HG02678 (cell line): ENCODE measurements around the gene GAS2.
A peak's percentile ranks its signal among the peaks of the same experiment; 100 is the strongest.
"Not testable (repeated sequence)": the region's sequence is repeated elsewhere in the genome, so short reads cannot be mapped to it uniquely, and the experiment has no call there.

Source experiments
- ATAC-seq: cut with Tn5 transposase; IDR thresholded peaks from one replicate; pipeline ENCODE4 v1.9.1; 2021; ENCODE audit warnings: mild to moderate bottlenecking, moderate library complexity; ENCODE audit not compliant: unreplicated experiment

Gene GAS2

DNA sequence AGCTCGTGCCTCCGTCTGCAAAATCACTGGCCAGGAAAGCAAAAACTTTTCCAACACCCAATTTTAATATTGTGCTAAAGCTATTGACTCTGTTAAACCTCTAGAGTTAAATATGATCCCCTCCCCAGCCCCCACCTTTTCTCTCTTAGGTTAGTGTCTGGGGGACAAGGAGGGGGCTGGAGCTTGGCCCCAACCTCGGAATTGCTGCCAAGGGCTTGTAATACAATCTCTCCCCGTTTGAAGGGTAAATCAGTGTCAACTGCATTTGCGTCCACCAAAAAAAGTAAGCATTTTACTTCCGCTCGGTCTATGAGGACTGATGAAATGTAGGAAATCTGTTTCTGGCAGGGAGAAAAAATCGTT is at the start of gene GAS2:
Gene GAS2 (plus strand): TSS at position 287 of the 363 bp plus-strand sequence. CDS start 8,259 bp downstream, outside the sequence.
- peak; percentile 17 for ATAC-seq

DNA sequence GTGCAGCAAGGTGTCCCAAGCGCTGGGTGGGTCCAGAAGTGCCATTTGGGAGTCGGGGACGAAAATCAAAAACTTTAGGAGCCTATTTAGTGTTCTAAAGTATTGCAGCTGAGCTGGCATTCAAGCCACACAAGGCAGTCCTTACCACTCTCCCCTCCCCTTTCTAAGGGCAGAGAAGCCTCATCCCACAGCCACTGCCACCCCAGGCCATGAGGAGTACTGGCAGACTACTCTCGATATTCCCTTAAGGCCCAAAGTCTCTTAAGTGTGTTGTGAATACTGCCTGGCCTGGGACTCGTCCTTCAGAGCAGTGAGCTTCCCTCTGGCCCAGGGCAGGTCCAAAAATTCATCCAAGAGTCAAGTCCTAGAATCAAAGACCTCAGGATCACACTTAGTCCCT is 48.5 kb upstream of the GAS2 start:
- no peak for ATAC-seq

DNA sequence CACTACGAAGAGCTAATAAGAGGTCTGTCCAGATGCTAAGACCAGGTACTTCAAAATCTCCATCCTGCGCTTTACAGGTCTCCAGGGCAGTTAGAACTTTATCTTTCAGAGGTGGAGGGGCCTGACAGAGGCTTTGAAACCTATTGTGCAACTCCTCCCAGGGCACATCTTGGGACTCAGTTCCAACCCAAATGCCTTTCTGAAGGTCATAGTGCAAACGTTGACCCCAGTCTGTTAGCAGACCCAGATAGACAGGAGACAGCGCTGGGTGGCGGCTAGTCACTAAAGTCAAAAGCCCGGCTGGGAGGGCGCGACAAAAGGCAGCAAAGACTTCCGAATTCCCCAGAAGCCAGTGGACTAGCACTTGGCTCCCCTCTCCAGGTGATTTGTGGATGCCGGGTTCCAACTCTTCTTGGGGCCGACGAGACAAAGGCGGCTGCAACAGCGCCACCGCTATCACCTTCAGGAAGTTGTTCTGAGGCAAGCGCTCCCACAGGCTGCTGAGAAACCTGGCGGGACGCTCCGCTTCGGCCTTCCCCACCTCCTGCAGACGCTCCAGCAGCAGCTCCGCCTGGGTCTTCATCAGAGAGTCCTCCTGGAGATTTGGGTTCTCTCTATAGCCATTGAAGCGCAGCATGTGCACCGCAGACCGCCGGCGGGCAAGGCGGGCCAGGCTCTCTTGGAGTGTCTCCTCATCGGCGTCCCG is 41.5 kb upstream of the GAS2 start:
- ATAC-seq, result peak; percentile 50

DNA sequence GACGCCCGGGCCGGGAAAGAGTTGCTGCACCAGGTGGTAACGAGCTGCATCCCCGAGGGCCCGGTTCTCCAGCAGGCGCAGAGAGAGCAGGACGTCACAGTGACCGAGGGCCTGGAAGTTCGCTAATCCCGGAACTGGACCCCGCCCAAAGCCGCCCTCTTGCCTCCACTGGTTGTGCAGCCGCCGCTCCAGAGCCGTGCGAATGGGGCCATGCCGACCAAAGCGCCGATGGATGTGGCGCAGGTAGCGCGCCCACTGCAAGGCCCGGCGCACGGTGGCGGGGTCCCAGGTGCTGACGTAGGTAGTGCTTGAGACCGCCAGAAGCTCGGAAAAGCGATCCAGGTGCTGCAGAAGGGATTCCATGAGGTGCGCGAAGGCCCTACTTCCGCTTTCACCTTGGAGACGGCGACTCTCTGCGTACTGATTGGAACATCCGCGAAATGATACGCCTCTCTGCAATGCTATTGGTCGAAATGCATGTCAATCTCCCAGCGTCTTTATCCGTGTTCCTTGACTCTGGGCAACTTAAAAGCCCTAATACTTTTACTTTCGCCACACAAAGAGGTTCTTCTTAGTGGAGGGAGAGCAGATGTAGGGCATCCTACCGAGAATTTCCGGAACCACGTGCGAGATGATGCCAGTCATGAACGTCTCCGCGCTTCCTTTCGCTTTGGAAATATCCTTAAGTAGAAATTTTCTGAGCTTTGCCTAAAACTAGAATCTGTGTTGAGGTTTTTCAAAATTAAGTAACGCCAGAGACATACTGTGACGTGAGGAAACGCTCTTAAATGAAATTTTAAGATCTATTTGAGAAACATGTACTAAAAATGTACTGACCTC is 40.7 kb upstream of the GAS2 start, which contains the start of gene FANCF:
Gene FANCF (minus strand): TSS at position 376 of the 840 bp plus-strand sequence. CDS start 13 bp downstream, at position 363.
- peak; percentile 95 for ATAC-seq

DNA sequence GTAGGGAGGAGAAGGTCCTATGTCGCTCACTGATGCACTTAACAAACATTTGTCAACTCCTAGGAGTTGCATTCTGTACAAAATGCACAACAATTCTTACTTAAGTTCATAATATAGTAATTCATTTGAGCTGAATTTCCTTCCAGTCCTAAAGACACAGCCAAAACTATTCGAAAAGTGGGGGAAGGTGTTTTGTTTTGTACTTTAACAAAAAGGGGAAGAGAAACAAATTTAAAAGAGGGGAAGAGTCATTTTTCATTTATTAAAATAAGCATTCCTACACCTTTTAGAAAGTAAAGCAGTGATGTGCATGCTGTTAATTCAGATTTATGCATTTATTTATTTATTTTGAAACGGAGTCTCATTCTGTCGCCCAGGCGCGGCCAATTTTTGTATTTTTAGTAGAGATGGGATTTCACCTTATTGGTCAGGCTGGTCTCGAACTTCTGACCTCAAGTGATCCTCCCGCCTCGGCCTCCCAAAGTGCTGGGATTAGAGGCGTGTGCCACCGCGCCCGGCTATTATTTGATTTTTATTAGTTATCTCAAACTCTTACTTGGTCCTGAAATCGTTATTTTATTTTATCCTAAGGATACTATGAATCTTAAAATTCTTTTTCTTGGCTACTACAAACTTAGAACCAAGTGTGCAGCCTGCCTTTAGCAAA is 39.7 kb upstream of the GAS2 start:
- no peak for ATAC-seq

DNA sequence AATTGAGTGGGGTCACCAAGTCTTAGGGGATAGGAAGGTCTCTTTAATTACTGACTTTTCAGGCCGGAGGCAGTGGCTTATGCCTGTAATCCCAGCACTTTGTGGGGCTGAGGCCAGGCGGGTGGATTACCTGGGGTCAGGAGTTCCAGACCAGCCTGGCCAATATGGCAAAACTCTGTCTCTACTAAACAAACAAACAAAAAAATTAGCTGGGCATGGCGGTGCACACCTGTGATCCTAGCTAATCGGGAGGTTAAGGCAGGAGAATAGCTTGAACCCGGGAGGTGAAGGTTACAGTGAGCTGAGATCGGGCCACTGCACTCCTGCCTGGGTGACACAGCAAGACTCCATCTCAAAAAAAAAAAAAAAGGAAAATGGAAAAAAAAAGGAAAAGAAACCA is 39.0 kb upstream of the GAS2 start:
- ATAC-seq, result no peak

DNA sequence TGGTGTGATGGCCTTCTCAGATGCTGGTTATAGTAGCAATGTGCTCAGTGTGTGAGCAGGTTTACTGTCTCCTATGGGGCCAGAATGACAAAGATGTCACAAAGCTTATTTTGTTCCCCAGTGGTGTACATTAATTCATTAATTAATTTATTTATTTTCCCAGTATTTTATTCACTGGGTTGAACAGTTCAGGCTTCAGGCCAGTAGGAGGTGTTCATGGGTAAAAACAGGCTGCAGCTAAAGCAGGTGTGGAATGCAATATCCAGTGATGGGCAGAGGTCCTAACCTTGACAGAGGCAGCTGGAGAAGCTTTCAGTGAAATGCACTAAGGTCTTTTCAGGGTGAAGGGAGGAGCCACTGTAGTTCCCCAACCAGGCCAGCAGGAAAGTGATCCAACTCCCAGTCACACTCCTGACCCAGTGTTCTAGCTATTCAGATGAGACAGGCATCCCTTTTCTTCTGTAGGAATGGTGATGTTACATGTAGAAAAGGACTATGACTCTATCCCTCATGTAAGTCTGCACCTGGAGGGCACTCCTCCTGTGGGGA is 33.0 kb upstream of the GAS2 start:
- no peak for ATAC-seq

DNA sequence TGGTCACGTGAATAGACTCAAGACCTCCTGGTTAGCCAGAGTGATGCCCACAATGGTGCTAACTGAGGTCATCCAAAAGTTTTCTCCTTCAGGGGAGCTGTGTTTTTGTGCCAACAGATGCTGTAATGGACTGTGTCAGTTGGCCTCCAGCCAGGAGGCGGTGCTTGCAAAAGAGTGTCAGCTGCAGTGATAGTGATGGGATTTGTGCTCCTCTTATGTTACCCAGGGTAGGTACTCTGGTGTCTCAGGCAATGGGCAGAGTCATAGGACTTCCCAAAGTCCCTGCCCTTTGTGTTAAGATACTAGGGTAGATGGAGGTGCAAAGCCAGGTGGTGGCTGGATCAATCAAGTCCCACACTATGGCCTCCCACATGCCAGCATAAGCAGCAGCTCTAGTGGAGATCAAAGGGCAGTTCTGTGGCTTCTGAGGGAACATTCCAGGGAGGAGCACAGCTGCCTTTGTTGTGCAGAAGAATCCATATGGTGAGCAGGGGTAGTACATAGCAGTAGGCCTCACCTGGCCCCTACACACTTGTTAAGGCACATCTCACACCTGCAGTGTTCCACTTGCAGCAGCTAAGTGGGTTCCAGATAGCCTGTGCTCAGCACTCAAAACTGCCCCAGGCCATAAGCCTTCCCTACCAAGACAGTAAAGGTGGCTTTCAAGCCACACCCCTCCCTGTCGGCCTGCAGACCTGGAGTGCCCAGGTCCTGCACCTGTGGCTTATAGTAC is 31.3 kb upstream of the GAS2 start:
- no peak for ATAC-seq

DNA sequence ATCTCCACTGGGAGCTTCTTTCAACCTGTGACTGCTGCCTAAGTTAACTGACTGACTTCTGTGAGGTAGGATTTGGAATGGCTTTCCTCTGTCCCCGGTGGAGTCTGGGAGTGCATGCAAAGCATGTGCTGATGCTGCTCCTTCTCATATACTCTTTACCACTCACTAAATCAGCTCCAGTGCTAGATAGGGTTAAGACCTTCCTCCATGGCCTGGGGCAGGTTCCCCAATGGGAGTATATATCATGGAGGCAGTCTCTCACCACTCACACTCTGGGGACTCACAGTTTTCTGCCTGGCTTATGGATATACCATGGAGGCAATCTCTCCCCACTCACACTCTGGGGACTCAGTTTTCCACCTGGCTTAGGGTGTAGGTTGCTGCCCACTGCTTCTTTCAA is 30.7 kb upstream of the GAS2 start:
- no peak for ATAC-seq

DNA sequence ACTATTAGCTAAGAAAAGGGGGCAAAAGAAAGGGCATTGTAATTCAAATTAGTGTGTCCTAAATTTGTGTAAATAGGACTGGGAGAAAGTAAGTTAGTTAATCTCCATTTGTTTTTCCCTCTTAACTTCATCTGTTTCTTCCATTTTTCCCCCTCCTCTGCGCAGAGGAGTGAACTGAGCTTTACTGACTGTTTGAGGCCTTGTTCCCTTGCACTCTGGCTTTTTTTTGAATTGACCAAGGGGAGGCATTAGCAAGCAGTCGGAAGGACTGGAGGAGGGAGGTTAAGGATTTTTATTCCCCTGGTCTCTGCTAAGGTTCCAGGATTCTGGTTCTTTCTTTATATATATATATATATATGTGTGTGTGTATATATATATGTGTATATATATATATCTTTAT is 25.5 kb upstream of the GAS2 start:
- no peak for ATAC-seq

DNA sequence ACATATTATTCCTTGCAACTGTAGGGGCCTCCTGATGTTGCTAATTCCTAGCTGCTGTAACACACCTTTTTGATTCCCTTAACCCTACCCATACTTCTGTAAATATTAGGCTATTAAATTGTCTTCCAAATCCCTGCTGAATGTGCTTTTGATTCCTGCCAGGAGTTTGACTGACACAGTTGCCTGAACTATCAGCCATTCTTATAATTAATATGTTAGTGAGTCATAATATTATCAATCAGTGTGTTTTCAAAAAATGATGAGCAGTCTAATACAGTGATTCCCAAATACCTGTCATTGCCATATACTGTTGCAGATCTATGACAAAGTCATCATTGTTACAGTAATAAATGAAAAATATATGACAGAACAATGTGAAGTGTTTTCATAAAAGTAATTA is 24.9 kb upstream of the GAS2 start:
- no peak for ATAC-seq

DNA sequence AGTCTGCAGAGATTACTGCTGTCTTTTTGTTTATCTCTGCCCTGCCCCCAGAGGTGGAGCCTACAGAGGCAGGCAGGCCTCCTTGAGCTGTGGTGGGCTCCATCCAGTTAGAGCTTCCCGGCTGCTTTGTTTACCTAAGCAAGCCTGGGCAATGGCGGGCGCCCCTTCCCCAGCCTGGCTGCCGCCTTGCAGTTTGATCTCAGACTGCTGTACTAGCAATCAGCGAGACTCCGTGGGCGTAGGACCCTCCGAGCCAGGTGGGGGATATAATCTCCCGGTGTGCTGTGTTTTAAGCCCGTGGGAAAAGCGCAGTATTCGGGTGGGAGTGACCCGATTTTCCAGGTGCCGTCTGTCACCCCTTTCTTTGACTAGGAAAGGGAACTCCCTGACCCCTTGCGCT is 14.1 kb upstream of the GAS2 start:
- ATAC-seq, result not testable (repeated sequence)

DNA sequence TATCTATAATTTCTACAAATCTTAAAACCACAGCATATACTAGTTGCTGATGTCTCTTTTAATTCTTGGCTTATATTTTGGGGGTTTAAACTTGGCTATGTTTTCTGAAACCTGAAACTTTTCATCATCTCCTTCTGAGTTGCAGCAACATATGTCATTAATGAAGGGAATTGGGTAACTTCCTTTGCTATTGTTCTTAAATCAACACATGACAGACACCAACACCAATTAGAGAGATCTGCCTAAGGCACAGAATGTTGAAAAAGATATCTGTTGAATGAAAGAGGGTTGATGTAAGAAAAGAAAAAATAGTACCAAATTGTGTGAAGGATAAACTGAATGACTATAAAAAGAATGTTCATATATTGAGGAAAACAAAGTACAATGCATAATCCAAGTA is 10.3 kb upstream of the GAS2 start:
- no peak for ATAC-seq

DNA sequence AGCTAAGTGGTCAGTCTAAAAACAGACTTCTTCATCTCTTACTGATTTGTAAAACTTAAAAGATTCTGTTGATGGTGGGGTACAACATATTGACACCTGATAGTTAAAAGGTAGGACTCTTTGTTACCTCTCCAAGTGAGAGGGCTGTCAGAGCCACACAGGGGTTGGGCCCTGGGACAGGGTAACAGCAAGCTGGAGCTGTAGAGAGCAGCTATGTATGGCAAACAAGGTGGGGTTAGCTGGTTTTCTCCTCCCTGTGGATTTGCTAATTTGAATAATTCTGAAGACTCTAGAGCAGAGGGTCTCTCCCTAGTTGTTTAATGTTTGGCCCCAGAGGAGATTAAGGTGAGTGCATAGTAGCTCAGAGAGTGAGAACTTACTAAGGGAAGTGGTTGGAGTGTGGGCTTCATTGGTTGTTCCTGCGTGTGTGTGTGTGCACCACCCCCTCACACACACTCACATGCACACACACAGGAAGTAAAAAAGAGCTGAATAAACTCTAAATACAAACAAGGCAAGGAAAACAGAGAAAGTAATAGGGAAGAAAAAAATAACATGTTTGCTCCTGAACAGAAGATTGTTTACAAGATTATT is 9.2 kb upstream of the GAS2 start:
- peak; percentile 95 for ATAC-seq

DNA sequence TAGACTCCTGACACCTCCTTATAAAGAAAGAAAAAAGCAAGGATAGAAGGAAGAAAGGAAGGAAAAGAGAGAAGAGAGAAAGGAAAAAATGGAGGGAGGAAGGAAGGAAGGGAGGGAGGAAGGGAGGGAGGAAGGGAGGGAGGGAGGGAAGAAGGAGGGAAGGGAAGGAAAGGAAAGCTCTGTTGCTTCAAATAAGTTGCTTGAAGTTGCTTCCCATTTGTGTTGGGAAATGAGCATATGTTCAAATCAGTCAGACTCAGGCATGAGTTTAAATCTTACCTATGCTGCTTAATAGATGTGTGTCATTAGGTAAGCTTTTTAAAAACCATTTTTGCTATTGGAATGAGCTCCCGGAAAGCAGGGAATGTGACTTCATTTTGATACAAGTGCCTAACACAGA is 6.6 kb upstream of the GAS2 start:
- no peak for ATAC-seq

DNA sequence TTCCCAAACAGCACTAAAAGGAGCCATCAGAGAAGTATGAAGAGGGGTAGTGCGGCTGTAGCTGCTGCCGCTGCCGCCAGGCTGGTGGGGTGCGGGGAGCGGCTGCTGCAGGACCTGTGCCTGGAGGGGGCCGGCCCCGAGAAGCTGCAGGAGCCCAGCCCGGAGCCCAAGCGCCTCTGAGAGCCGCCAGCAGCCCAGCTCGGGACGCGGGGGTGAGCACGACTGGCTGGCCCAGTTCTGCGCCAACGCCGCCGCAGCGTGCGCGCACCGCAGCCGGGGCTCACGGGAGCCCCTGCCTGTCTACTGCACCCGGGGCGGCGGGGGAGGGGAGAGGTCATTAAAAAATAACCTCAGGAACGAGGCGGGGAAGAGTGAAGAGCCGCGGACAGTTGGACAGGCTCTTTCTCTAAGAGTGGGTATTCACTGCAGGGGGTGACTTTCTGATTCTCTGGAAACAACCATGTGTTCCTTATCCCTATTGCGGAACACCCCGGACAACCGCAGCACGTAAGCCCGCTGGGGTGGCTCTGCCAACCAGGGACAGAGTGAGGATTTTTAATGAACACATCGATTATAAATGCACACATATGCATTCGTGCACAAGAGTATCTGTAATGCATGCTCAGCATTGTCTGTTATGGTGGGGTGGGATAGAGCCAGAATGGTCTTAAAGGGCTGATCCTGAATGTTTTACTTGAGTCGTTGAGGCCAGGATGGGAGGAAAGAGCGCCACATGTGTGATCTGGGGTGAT is 453 bp downstream of the GAS2 start:
- peak; percentile 62 for ATAC-seq

DNA sequence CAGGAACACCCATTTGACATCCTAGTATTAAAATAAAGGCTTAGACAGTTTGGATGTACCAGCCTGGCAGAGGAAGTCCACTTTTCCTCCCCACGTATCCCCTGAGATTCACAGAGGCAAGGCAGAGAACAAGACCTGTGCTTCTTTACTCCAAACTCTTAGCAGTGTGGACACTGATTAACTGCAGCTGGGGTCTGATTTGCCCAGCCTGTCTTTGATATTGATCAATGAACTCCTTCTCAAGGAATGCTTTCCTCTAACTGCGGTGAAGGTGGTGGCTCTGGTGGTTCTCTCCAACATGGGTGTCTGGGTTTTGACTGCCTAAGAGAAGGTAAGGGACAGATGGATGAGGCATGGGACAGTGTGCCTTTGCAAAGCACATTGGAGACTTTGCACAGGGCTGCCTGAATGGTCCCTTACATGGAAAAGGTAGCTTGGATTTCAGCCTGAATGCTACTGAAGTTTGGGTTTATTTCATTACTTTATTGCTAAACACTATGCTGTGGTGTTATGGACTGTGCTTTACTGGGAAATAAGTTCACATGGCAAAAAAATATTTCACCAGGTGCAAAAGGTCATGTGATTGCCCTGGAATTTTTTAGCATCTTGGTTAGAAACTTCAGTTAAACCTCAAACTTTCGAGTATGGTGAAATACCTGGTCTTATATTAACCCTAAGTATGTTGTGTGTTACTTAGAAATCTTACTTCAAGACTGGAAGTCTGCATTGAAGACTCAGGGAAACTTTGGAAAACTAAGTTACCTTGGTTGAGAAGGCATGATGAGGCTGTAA is 1.8 kb downstream of the GAS2 start:
- peak; percentile 40 for ATAC-seq

DNA sequence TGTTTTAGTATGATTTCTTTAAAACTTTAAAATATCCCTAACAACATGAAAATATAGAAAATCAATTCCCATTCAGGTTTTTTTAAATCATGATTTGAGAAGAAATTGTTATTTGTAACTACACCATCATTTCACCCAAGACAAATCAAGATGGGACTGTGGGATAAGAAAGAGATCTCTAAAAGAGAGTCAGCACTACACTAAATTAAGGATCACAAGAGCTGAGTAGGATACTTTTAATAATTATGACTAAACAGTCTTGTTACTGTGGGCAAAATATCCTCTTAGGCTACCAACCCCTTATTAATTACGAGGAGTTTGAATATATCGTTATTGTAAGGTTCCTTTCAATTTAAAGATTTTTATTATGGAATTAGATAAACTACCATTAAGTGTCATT is 3.0 kb downstream of the GAS2 start:
- ATAC-seq, result no peak

DNA sequence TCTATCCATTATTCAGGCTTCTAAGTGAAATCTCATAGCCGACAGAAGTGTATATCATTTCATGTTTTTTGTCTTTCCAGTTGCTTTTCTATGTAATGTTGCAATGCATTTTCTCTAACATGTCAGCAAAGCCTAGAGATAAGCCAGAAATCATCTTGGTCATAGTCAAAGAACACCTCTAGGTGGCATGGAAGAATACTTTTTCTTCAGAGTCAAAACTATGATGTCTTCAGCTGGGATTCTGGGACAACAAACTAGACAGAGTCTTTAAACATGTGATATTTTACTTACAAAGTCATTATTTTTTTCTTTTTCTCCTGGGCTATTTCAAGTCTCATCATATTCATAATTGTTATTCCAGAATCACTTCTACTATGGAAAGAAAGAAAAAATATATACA is 4.4 kb downstream of the GAS2 start:
- peak; percentile 32 for ATAC-seq
